PC-9 (cell line): ENCODE data around the gene BIRC5. TPM values are rescaled to one million over a fixed set of nuclear protein-coding genes. Genes with fewer than 3 reads are reported as not detected.
"Not testable (repeated sequence)": the region's sequence is repeated elsewhere in the genome, so short reads cannot be mapped to it uniquely, and the experiment has no call there.

Experiments used
- BruUV-seq: library from RNA; stranded (reverse); fragments of 400-500 nt; replicated peaks from 2 replicates; lab custom pipeline; 2021; lab: Mats Ljungman, UMichigan
- CTCF ChIA-PET: fragments of 300-600 bp; sonication (Branson Sonifier 250); formaldehyde crosslinking; loops from one replicate; lab custom pipeline; 2022; ENCODE audit warnings: antibody characterized with exemption; lab: Charles Lee
- POLR2A ChIA-PET: fragments of 300-600 bp; sonication (Branson Sonifier 250); formaldehyde crosslinking; loops from one replicate; lab custom pipeline; 2022; ENCODE audit warnings: antibody characterized with exemption; ENCODE audit not compliant: unreplicated experiment; lab: Charles Lee
- DNase-seq, 2 experiments: peaks; one replicate each; pipeline versions ENCODE4 v3.0.0 to v3.0.0-alpha.2; 2015 to 2022; ENCODE audit warnings: mixed read lengths in 1 of 2
- H2AFZ ChIP-seq: fragments of 200-600 bp; sonication (generic); 2 replicates; pipeline ENCODE4 v1.8.1; 2017; ENCODE audit warnings: antibody characterized with exemption
- H3F3A ChIP-seq: fragments of 200-600 bp; sonication (generic); 2 replicates; pipeline ENCODE4 v1.8.1; 2017; ENCODE audit warnings: antibody characterized with exemption, mild to moderate bottlenecking, low read depth; ENCODE audit not compliant: insufficient read depth
- H3K27ac ChIP-seq: fragments of 200-600 bp; sonication (generic); 2 replicates; pipeline ENCODE4 v1.6.1; 2016; ENCODE audit warnings: mixed run types
- H3K27me3 ChIP-seq: fragments of 200-600 bp; sonication (generic); 2 replicates; pipeline ENCODE4 v1.6.1; 2016; ENCODE audit warnings: low read depth, mixed run types; ENCODE audit not compliant: insufficient read depth
- H3K36me3 ChIP-seq: fragments of 200-600 bp; sonication (generic); 2 replicates; pipeline ENCODE4 v1.6.1; 2016; ENCODE audit warnings: low read depth, mixed run types
- H3K4me1 ChIP-seq: fragments of 200-600 bp; sonication (generic); replicated peaks from 2 replicates; pipeline ENCODE4 v1.6.1; 2016; ENCODE audit warnings: mixed run types; ENCODE audit not compliant: insufficient read depth
- H3K4me2 ChIP-seq: fragments of 200-600 bp; sonication (generic); 2 replicates; pipeline ENCODE4 v1.6.1; 2017; ENCODE audit warnings: mixed run types
- H3K4me3 ChIP-seq: fragments of 200-600 bp; sonication (generic); 2 replicates; pipeline ENCODE4 v1.6.1; 2016; ENCODE audit warnings: mixed run types
- H3K79me2 ChIP-seq: fragments of 200-600 bp; sonication (generic); 2 replicates; pipeline ENCODE4 v1.6.1; 2017; ENCODE audit warnings: low read depth, mixed run types
- H3K9me2 ChIP-seq: fragments of 200-600 bp; sonication (generic); 2 replicates; pipeline ENCODE4 v1.8.1; 2017; ENCODE audit warnings: mild to moderate bottlenecking; ENCODE audit not compliant: insufficient read depth
- H3K9me3 ChIP-seq: fragments of 200-600 bp; sonication (generic); 2 replicates; pipeline ENCODE4 v1.8.1; 2016; ENCODE audit warnings: low read depth; ENCODE audit not compliant: insufficient read depth
- H4K20me1 ChIP-seq: fragments of 200-600 bp; sonication (generic); 2 replicates; pipeline ENCODE4 v1.8.1; 2017; ENCODE audit not compliant: insufficient read depth
- EZH2 ChIP-seq: fragments of 200-600 bp; sonication (generic); IDR thresholded peaks from 2 replicates; pipeline ENCODE4 v1.8.0; 2017; ENCODE audit warnings: antibody characterized with exemption, low read depth
- intact Hi-C: fragments of 100-400 bp; cut with micrococcal nuclease; formaldehyde crosslinking; loops from one replicate; pipeline ENCODE4 v1.10.0; 2022; ENCODE audit not compliant: unreplicated experiment
- total RNA-seq: library from RNA; stranded (reverse); gene quantifications from 2 replicates; pipeline ENCODE4 v1.2.3, GENCODE V29; 2021
- TF ChIP-seq, protein P1 (sequence below): fragments of 200-600 bp; sonication (generic); conservative IDR thresholded peaks from 2 replicates; pipeline ENCODE4 v1.6.1; 2017; ENCODE audit warnings: mixed run types, antibody characterized with exemption, mild to moderate bottlenecking, moderate library complexity

Gene BIRC5
- total RNA-seq, 1 experiment from 2014 or later: 91.0 TPM

DNA sequence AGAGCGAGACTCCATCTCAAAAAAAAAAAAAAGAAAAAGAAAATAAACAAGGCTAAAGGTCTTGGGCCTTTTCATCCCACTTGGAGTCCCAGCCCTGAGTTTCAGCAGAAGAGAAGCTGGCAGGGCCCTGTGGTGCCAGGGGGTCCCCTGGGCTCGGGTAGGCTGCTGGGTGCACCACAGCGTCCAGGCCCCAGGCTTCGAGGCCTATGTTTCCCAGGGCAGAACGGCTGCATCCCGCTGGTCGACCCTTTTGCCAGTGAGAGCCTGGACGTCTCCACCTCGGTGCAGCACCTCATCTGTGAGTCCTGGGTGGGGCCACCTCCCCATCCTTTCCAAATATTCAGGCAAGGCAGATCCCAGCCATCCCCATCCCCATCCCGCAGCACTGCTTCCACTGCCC lies 19.6 kb downstream of the BIRC5 start:
- no peak for TF ChIP-seq EZH2
- TF ChIP-seq, protein P1, sequence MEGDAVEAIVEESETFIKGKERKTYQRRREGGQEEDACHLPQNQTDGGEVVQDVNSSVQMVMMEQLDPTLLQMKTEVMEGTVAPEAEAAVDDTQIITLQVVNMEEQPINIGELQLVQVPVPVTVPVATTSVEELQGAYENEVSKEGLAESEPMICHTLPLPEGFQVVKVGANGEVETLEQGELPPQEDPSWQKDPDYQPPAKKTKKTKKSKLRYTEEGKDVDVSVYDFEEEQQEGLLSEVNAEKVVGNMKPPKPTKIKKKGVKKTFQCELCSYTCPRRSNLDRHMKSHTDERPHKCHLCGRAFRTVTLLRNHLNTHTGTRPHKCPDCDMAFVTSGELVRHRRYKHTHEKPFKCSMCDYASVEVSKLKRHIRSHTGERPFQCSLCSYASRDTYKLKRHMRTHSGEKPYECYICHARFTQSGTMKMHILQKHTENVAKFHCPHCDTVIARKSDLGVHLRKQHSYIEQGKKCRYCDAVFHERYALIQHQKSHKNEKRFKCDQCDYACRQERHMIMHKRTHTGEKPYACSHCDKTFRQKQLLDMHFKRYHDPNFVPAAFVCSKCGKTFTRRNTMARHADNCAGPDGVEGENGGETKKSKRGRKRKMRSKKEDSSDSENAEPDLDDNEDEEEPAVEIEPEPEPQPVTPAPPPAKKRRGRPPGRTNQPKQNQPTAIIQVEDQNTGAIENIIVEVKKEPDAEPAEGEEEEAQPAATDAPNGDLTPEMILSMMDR: no peak
- POLR2A ChIA-PET: no interaction called here
- intact Hi-C loops: no loop called here

DNA sequence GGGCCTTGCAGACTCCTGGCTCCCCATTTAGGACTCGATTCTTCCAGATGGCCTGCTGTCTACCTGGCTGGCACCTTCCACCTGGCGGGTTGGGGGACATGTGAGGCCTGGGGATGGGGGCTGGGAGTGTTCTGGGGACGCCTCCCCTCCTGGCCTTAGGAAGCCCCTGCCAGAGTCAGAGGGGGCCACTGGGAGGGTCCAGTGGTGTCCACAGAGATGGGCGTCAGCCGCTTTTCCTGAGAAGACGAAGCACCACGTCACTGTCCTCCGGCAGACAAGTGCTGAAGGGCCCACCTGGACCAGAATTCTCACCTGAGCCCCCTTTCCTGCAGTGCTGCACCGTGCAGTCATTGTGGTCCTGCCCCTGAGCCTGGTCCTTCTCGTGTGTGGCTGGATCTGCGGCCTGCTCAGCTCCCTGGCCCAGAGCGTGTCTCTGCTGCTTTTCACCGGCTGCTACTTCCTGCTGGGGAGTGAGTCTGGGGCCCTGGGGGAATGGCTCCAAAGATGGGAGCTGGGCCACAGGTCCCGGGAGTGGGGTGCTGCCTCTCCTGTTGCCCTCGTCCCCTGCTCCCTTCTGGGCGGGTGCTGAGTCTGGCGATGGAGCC lies 20.3 kb downstream of the BIRC5 start:
- Histone ChIP-seq H3K4me3 (no peak overlapping the region), H2AFZ (no peak overlapping the region), H3K36me3 (no peaks in the 10 kb centered on the region), H3K79me2 (no peaks in the 10 kb centered on the region), H3K4me1 (no peaks in the 10 kb centered on the region), H3K27ac (no peak overlapping the region), H3K9me2 (no peaks in the 10 kb centered on the region), H3F3A (no peaks in the 10 kb centered on the region), H3K27me3 (no peaks in the 10 kb centered on the region), H3K4me2 (no peak overlapping the region), H4K20me1 (no peaks in the 10 kb centered on the region), H3K9me3 (no peaks in the 10 kb centered on the region)
- TF ChIP-seq EZH2: no peak
- TF ChIP-seq, protein P1: no peak
- BruUV-seq: no TSS peak
- POLR2A ChIA-PET: no interaction called here
- no peak for DNase-seq
- CTCF ChIA-PET: interaction anchor here (0.5 kb wide), 1 partner anchor 92 kb away, joined by 18 read pairs; no protein-coding TSS in a partner anchor
- intact Hi-C loops: no loop called here

More for the DNA sequence above, 19.6 kb downstream of the BIRC5 start:
- no peaks in the 10 kb centered on the region for H3F3A ChIP-seq
- H3K36me3 ChIP-seq: no peaks in the 10 kb centered on the region
- BruUV-seq: no TSS peak
- DNase-seq: no peak
- H3K9me3 ChIP-seq: no peaks in the 10 kb centered on the region
- no peak overlapping the region for H3K4me3 ChIP-seq
- no peaks in the 10 kb centered on the region for H3K4me1 ChIP-seq
- H2AFZ ChIP-seq: no peak overlapping the region
- H3K27me3 ChIP-seq: no peaks in the 10 kb centered on the region
- H3K27ac ChIP-seq: no peak overlapping the region
- CTCF ChIA-PET: no interaction called here
- no peaks in the 10 kb centered on the region for H3K79me2 ChIP-seq
- no peaks in the 10 kb centered on the region for H4K20me1 ChIP-seq
- H3K9me2 ChIP-seq: no peaks in the 10 kb centered on the region
- no peak overlapping the region for H3K4me2 ChIP-seq

DNA sequence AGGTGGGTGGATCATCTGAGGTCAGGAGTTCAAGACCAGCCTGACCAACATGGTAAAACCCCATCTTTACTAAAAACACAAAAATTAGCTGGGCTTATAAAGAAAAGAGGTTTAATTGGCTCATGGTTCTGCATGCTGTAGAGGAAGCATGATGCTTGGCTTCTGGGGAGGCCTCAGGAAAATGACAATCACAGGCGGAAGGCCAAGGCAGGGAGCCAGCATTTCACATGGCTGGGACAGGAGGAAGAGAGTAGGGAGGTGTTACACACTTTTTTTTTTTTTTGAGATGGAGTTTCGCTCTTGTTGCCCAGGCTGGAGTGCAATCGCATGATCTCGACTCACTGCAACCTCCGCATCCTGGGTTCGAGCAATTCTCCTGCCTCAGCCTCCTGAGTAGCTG lies 21.0 kb downstream of the BIRC5 start:
- H3F3A ChIP-seq, H3K27ac ChIP-seq, H3K4me3 ChIP-seq, H2AFZ ChIP-seq, H3K27me3 ChIP-seq, CTCF ChIA-PET, POLR2A ChIA-PET, H3K36me3 ChIP-seq, H3K4me2 ChIP-seq, H3K9me2 ChIP-seq, H3K9me3 ChIP-seq, DNase-seq, H3K4me1 ChIP-seq, H3K79me2 ChIP-seq, H4K20me1 ChIP-seq, BruUV-seq, intact Hi-C loops: not testable (repeated sequence)

DNA sequence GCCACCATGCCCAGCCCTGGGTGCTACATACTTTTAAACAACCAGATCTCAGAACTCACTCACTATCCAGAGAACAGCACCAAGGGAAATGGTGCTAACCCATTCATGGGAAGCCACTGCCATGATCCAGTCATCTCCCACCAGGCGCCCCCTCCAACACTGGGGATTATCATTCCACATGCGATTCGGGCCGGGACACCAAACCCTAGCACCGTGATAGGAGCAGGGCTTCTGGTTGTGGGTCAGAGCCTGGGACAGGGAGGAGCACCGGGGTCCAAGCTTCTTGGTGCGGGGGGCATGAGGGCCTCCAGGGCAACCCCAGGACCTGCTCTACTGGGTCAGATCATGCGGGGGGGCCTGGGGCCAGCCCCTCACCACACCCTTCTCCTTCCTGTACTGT lies 21.8 kb downstream of the BIRC5 start:
- Histone ChIP-seq H3K9me3 (no peaks in the 10 kb centered on the region), H3K4me2 (no peak overlapping the region), H3K79me2 (no peaks in the 10 kb centered on the region), H4K20me1 (no peaks in the 10 kb centered on the region), H3K27ac (no peak overlapping the region), H3K4me3 (no peak overlapping the region), H3K9me2 (no peaks in the 10 kb centered on the region), H2AFZ (no peak overlapping the region), H3K27me3 (no peaks in the 10 kb centered on the region), H3K4me1 (no peaks in the 10 kb centered on the region), H3F3A (no peaks in the 10 kb centered on the region), H3K36me3 (no peaks in the 10 kb centered on the region)
- ChIA-PET POLR2A (no interaction called here), CTCF (no interaction called here)
- DNase-seq: no peak
- no TSS peak for BruUV-seq
- TF ChIP-seq, protein P1: no peak
- no peak for TF ChIP-seq EZH2
- intact Hi-C loops: no loop called here
